ENCODE measurements around the gene SRL.

GRCh38 chr16:4206680-4207079, 35.2 kb downstream of the SRL start:
- TF ChIP-seq EZH2 (conservative IDR thresholded peaks at IDR 0.05; ENCODE audit: low read depth, low read length) = no peak
- TF ChIP-seq ZSCAN5A (CRISPR knock-in tag; IDR thresholded peaks at IDR 0.05; ENCODE audit: borderline replicate concordance) = no peak
- no peak for TF ChIP-seq FOXK1 (CRISPR knock-in tag; IDR thresholded peaks at IDR 0.05; ENCODE audit: borderline replicate concordance, low read depth)
- no peak for TF ChIP-seq CEBPB (IDR thresholded peaks at IDR 0.05; ENCODE audit: borderline replicate concordance, low read depth, low read length)
- TF ChIP-seq FOSL2 (CRISPR knock-in tag; IDR thresholded peaks at IDR 0.05) = no peak
- no peak for TF ChIP-seq POLR2A (IDR thresholded peaks at IDR 0.05; ENCODE audit: insufficient read depth in 1 of 2, low read depth in 2 of 2, low read length in 2 of 2)

All from HepG2 (cell line).